Measurements from ENCODE around the gene CDH4.
"Not testable (repeated sequence)": the region's sequence is repeated elsewhere in the genome, so short reads cannot be mapped to it uniquely, and the experiment has no call there.

Gene CDH4

DNA sequence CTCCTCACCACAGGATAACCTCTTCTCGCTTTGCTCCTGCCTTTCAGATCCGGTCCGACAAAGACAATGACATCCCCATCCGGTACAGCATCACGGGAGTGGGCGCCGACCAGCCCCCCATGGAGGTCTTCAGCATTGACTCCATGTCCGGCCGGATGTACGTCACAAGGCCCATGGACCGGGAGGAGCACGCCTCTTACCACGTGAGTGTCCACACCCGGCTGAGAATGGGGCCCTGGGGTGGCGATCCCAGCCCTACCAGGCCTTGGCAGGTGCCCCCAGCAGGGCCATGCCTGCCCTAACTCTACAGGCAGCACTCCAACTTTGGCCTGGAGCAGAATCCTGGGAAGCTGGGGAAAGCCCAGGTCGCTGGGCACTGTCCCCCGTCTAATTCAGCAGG, 592.6 kb downstream of the CDH4 start:
- DNase-seq: no peak

DNA sequence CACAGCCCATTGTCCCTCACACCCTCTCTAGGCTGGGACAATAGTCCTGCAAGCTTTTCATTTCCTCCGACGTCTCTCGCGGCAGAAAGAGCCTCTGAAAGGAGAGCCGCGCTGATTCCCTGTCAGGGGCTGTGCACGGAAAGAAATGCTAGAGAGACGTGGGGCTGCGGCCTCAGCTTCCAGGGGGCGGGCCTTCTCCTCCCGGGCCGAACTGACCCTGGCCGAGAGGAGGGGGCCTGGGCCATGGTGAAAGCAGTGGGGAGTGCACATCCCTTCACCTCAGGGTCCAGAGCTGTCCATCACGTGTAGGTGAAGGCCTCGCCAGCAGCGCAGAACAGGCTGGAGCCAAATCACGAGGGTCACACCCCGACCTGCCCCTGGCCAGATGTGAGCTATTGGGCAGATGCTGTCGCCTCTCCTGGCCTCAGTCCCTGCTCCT, 593.2 kb downstream of the CDH4 start:
- DNase-seq: no peak

DNA sequence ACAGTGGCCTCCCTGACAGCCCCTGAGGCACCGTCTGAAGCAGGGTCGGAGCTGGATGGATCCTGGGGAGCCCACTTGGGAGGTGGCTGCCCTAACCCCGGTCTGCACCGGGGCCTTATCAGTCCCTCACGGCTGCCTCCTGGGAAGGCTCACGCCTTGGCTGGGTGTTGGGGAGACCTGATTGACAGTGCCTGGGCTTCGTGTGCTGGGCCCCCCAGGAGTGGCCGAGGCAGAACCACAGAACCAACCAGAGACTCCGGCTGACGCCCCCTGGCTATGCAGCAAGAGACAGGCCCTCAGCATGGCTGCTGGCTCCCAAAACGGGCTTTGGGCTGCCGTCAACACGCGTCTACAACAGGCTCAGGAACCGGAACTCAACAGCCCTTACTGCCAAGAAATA, 594.0 kb downstream of the CDH4 start:
- no peak for DNase-seq

DNA sequence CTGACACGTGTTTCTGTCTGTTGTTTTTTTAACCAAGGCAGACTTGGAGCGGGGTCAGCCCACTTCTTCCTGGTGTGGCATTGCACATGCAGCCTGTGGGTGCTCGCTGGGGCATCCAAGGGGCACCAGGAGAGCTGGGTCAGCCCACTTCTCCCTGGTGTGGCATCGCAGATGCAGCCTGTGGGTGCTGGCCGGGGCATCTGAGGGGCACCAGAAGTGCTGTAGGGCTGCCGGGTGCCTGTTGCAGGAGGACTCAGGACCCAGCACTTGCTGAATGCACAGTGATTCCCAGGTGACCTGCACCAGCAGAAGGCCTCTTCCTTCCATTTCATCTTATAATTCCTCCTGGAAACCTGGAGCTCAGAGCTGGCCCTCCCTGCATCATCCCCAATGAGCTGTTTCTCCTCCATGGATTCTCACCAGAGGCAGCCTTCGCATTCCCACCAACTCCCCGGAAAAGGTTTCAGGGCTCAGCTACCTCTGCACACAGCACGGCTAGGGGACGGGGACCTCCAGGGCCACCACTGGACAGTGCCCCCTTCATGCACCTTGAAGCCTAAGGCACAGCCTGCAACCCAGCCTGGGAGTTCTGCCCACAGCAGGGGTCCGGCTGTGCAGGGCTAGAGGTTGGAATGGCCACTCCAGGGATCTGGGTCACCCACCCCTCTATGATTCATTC, 594.8 kb downstream of the CDH4 start:
- no peak for DNase-seq

DNA sequence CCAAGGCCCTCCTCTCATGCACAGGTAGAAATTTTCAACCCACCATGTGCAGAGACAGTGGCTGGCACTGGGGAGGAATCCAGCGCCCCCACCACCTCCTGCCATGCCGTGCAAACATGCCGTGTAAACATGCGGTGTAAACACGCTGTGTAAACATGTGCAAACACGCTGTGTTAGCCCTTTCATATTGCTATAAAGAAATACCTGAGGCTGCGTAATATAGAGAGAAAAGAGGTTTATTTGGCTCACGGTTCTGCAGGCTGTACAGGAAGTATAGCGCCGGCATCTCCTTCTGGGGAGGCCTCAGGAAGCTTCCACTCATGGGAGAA, 595.3 kb downstream of the CDH4 start:
- no peak for DNase-seq

DNA sequence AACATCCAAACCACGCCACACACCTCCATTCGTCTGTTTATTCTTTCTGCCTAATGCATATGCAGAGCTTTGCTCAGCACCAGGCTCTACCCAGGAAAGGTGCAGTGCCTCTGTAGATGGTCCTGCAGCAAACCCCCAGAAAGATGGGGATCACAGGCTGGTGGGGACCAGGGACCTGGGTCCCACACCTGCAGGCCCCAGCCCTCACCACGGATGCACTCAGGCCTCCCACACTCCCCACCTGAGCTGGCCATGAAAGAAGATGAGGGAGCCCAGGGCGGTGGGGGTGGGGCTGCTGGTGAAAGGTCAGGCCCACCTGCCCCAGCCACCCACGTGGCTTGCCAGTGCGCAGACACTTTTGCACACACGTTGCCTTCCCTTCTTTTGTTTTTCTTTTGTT, 595.9 kb downstream of the CDH4 start:
- DNase-seq: no peak

DNA sequence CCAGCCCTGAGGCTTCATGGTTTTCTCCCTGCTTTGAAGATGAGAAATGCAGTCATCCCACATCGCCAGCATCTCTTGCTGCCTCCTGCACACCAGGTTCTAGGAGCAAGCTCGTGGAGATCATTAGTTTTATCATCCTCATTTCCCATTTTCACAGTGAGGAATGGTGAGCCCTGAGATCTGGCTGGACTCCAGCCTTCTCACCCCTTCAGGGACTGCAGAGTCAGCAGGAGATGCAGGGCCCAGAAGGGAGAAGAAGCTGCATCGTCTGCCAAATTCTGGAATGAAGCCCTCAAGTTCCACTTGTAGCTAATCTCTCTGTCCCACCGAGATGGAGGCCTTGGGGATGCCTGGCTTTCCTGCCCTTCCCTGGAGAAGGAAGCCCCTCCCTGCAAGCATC, 596.8 kb downstream of the CDH4 start:
- DNase-seq: no peak

DNA sequence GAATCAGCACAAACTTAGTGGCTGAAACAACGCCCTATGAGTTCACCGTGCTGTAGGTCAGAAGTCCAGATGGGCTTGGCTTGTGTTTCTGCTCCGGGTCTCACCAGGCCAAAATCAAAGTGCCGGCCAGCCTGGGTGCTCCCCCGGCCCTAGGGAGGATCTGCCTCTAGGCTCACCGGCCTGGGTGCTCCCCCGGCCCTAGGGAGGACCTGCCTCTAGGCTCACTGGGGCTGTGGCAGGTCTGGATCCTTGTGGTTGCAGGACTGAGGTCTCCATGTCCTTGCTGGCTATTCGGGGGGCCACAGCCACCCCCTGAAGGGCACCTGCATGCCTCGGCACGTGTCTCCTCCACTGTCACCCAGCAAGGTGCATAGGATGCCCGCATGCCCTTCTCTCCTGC, 597.3 kb downstream of the CDH4 start:
- DNase-seq: no peak

DNA sequence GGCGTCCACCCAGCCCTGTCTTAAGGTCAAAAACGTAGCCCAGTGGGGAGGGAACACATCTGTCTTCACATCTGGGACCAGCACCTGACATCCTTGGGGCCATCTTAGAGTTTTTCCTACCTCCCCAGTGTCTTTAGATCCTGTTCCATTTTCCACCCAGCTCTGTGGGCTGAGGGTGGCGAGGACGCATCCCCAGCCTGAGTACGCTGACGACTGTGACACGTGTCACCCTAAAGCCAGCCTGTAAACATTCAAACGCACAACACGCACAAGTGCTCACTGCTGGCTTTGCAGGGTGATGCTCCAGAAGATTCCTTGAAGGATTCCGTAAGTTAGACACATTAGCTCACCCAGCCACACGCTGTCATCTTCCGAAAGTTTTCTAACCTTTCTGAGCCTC, 597.8 kb downstream of the CDH4 start:
- no peak for DNase-seq

DNA sequence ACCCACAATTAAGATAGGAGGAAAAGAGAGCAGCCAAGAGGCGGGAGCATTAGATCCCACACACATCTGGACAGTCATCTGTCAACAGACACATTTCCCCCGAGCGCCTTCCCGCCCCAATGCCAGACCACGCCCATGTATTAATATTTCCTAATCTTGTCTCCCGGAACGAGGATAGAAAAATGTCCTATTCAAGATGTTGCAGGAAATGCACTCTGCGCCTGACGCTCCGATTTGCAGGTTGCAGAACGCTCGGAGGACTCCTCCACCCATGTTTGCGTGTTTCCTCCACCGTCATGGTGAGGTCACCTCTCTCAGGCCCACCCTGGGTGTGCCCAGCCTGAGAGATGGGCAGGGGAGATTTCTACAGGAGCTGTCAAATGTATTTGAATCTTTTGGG, 598.4 kb downstream of the CDH4 start:
- DNase-seq: no peak

DNA sequence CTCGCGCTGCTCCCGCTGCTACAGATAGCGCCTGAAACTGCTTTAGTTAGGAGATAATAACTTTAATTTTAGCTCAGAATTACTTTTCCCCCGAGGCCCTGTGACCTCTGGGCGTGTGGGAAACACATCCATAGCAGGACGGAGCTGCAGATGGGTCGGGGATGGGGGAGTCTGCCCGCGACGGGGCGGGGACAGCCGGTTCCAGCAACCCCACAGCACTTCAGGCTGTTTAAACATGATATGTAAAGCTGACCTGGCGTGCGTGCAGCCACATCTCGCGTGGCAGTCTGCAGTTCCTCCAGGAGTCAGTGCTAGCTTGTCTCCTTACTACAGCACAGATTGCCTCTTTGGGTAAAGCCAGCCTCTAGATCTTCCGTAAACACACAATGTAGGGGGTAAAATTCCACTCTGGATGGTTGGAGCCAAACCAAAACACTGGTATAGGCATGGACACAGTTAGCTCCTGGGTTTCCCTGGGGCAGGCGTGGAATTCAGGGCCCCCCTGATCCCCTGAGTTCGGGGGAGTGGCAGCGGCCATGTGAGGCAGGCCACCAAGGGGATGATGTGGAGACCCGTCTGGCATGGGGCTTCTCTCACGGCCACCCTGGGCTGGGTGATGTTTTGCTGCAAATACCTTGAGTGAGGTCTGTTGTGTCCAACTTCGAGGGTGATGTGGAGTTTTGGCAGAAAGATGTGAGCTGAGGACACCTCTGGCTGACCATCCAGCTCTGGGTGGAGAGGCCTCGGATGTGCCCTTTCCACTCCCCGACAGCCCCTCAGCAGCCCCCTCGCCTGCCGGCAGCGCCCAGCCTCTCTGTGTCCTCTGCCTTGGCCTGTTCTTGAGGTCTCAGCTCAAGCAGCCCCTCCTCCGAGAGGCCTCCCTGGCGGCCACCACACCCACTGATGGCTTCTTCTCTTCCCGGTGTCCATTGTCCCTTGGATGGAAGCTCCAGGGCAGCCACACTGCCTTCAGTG, 599.2 kb downstream of the CDH4 start:
- no peak for DNase-seq

DNA sequence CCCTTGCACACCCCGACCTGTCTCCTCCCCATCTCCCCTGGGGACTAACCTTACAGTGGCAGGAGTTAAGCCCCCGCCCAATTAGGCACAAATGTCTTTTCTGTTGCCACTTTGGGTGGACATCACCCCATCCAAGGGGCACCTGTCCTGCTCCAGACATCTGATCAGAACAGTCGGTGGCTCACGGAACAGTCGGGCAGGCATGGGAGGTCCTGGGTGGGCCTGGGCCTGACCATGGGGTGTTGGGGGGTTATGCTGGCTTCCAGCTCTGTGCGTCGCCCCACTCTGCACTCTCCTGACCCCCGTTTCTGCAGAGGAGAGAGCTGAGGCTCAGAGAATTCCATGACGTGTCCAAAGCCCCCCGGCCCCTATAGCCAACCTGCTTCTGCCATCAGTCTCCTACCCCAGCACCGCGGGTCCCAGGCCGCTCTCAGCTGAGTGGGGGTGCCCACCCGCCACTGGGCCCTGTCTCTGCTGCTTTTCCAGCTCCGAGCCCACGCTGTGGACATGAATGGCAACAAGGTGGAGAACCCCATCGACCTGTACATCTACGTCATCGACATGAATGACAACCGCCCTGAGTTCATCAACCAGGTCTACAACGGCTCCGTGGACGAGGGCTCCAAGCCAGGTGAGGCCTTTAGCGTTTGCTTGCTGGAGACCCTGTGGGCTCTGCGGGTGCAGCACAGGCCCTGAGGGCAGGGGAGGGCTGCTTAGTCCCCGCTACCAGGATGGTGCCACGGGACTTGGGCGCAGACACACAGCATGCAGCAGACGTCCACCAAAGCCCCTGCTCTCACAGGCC, 600.4 kb downstream of the CDH4 start:
- no peak for DNase-seq

DNA sequence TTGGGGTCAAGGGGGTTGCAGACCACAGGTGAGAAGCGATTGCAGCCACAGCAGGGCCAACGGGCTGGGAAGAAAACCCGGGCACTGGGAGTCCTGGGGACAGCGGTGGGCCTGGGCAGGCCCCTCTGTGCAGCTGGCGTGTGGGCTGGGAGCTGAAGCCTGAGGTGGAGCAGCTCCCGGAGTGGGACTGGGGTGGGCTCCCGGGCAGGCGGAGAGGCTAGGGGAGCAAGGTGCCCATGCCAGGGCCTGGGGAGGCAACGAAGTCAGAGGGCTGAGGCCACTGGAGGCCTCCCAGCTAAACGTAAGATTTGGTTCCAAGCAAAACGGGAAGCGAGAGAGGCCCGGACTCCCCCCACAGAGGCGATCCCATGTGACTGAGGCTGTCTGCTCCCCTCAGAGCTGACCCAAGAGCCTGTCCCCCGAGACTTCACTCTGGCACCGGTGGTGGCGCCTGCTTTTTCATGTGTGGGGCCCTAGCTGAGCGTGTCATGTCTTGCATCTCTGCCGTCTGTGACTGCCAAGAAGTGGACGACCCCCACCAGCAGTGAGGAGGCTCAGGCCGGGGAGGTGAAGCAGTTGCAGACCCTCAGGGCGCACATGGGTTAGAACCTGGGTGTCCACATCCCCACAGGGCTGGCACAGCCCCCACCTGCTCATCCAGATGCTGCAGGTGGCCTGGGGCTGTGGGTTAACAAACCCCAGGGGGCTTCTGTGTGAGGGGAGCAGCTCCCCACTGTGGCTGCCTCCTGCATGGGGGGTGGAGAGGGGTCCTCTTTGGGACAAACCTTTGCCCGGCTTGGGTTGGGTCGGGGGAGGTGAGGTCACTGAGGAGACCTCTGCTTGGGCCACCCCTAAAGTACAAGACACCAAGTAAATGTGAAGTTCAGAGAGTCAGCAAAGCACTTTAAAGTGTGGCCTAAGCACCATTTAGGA, 601.3 kb downstream of the CDH4 start:
- no peak for DNase-seq

DNA sequence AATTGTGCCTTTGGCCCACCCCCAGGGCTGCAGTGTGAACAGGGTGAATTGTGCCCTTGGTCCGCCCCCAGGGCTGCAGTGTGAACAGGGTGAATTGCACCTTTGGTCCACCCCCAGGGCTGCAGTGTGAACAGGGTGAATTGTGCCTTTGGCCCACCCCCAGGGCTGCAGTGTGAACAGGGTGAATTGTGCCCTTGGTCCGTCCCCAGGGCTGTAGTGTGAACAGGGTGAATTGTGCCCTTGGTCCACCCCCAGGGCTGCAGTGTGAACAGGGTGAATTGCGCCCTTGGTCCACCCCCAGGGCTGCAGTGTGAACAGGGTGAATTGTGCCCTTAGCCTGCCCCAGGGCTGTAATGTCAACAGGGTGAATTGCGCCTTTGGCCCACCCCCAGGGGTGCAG, 602.5 kb downstream of the CDH4 start:
- not testable (repeated sequence) for DNase-seq

DNA sequence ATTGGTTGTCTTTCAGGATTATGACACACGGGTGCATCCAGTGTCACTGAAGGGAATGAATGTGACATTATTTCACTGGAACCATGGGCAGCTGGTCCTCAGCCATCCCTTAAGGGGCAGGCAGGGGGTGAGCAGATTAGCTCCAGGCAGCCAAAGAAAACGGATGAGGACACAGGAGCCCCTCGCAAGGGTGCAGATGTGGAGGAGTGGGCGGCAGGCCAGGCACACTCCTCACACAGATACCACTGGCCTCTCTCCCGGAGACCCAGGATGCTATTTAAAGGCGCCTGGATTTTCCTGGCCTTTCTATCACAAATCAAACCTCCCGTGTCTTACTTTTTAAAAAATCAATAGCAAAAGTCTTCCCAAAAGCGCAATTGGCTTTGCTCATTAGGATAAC, 603.2 kb downstream of the CDH4 start:
- DNase-seq: no peak

DNA sequence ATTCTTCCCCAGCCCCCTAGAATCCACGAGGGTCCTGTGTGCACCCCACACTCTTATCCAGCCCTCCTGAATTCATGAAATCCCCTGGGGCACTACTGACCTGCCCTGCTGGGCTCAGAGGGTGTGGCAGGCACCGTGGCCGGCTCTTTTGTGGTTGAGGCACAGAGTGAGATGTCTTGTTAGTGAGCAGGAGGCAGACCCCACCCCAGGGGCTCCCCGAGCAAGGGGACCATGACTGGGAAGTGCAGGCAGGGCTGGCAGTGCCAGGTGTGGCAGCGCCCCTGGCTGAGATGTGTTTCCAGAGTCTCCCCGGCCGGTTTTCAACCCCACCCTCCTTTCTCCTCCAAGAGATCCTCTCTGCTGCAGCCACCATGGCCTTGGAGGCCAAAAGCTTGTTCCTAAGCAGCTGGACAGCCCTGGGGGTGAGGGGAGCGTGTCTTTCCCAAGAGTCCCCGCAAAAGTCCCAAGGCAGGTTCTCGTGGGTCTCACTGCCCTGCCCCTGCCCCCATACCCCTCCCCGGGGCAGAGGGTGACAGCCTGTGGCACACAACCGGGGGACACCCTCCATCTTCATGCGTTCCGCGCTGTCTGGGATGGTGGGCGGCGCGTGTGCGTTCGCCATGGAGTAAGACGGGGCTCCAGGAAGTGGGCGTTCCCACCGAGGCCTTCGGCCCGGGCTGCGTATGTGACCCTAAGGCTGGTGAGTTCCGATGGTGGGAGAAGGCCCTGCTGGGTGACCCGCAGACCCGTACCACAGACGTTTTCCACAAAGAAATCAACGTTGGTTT, 604.8 kb downstream of the CDH4 start:
- no peak for DNase-seq

DNA sequence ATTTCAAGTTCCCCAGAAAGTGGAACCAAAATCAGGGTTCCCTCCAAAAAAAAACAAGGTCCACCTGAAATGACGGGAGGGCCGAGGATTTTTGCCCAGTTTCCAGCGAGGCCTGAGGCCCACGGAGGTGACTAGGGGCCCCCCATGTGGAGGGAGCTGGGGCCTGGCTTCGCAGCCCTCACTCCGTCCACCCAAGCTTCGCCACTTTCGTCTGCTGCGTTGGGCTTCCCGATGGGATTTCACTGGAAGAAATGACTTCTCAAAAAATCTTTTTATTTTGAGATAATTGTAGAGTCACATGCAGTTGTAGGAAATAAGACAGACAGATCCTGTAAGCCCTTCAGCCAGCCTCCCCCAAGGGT, 605.3 kb downstream of the CDH4 start:
- no peak for DNase-seq

DNA sequence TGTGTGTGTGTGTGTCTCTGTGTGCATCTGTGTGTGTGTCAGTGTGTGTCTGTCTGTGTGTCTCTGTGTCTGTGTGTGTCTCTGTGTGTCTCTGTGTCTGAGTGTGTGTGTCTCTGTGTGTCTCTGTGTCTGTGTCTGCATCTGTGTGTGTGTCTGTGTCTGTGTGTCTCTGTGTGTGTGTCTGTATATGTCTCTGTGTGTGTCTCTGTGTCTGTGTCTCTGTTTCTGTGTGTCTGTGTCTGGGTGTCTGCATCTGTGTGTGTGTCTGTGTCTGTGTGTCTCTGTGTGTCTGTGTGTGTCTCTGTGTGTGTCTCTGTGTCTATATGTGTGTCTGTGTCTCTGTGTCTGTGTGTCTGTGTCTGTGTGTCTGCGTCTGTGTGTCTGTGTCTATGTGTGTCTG, 605.8 kb downstream of the CDH4 start:
- no peak for DNase-seq

DNA sequence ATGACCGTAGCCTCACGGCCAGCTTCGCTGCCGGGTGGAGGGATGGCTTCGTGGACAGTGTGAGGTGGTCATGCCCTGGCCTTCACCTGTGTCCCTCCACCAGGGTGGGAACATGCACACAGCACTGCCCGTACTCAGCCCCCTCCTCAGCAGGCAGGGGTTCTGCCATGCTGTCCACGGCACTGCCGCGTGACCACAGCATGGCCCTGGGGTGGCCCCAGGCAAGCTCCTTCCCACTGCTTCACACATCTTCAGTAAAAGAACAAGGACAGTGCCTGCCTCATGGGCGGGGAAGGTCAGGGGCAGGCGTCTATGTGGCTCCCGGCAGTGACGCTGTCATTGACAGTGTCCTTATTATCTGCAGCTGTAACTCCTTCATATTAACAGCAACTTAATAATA, 607.7 kb downstream of the CDH4 start:
- DNase-seq: no peak

DNA sequence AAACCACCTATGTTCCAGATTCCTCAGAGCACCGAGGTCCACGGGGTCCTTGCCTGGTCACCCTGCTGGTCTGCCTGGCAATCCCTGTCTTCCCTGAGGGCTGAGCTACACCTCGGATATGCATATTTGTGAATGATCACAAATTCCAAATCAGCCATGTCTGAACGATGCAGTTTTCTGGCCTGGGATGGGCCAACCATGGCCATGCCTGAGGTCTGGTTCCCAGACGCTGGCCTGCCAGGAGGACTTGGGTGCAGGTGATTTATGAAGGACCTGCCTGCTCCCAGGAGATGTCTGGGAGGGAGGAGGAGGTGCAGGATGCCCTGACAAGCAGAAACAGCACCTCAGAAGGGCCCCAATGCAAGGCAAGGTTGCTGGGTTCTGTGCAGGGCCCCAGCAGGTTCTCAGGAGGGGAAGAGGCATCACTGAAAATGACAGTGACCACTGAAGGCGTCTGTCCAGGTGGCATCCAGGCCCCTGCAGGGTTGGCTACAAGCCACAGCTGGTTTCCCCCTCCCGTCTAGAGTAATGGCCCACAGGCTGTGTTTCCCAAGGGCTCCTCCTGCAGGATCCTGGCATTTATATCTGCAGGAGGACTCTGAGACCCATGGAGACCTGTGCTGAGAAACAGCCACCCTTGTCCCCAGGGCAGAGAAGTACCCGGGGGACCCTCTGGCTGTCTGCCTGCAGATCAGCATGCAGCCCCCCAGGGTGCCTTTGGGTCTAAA, 608.4 kb downstream of the CDH4 start:
- no peak for DNase-seq

All from NCI-H774 (cell line).